Effector memory CD4-positive, alpha-beta T cell (primary cell): ENCODE results near the gene EID2.

Source experiments
- DNase-seq, 3 donors: peaks; one replicate each; pipeline ENCODE4 v3.0.0-alpha.2; 2020
- H3K27ac ChIP-seq: 2 replicates; pipeline ENCODE4 v1.7.0; 2013; ENCODE audit warnings: mild to moderate bottlenecking, low read length, moderate library complexity; ENCODE audit not compliant: insufficient read depth, poor library complexity, severe bottlenecking
- H3K27me3 ChIP-seq: replicated peaks from 2 replicates; pipeline ENCODE4 v1.7.0; 2013; ENCODE audit warnings: mild to moderate bottlenecking, low read length; ENCODE audit not compliant: insufficient read depth, control insufficient read depth, poor library complexity, severe bottlenecking
- H3K36me3 ChIP-seq: 2 replicates; pipeline ENCODE4 v1.7.0; 2013; ENCODE audit warnings: mild to moderate bottlenecking, low read length, moderate library complexity; ENCODE audit not compliant: control insufficient read depth, insufficient read depth
- H3K4me1 ChIP-seq: 2 replicates; pipeline ENCODE4 v1.7.0; 2013; ENCODE audit warnings: low read length, mild to moderate bottlenecking; ENCODE audit not compliant: control insufficient read depth, insufficient read depth, poor library complexity, severe bottlenecking
- H3K4me3 ChIP-seq: 2 replicates; pipeline ENCODE4 v1.7.0; 2013; ENCODE audit warnings: low read length, low read depth, mild to moderate bottlenecking; ENCODE audit not compliant: insufficient read depth, poor library complexity, severe bottlenecking
- H3K9me3 ChIP-seq: 2 replicates; pipeline ENCODE4 v1.7.0; 2013; ENCODE audit warnings: mild to moderate bottlenecking, low read length, moderate library complexity; ENCODE audit not compliant: control insufficient read depth

The EID2 gene

DNA sequence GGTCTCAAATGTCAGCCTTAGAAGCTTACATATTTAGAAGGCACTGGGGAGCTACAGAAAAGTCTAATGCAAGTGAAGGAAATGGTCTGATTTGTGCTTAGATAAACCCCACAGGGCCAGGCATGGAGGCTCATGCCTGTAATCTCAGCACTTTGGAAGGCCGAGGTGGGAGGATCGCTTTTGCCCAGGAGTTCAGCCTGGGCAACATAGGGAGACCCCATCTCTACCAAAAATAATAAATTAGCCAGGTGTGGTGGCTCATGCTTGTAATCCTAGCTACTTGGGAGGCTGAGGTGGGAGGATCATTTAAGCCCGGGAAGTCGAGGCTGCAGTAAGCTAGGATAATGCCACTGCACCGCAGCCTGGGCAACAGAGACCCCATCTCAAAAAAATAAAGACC lies 43.9 kb downstream of the EID2 start:
- H3K36me3 ChIP-seq, result no peaks in the 10 kb centered on the region
- no peaks in the 10 kb centered on the region for H3K9me3 ChIP-seq
- H3K4me3 ChIP-seq, result no peak overlapping the region
- no peak for DNase-seq
- H3K27ac ChIP-seq, result no peak overlapping the region
- H3K27me3 ChIP-seq, result peaks cover 33% of the 10 kb centered on the region
- H3K4me1 ChIP-seq, result peaks cover 18% of the 10 kb centered on the region

DNA sequence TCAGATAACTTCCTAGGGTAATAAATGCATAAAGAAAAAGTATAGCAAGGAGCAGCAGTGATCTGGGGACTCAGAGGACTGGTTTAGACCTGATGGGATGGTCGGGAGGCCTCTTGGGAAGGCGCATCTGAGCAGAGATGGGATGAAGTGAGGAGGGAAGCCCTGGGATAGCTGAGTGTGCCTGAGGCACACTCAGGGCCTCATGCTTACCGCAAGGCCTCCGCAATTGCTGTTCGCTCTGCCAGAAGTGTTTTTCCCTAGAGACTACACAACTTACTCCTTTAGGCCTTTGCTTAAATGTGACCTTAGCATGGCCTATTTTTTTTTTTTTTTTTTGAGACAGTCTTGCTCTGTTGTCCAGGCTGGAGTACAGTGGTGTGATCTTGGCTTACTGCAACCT lies 45.3 kb downstream of the EID2 start:
- Histone ChIP-seq H3K36me3 (peaks cover 11% of the 10 kb centered on the region), H3K4me3 (no peak overlapping the region), H3K27me3 (peaks cover 23% of the 10 kb centered on the region), H3K4me1 (peaks cover 18% of the 10 kb centered on the region), H3K27ac (no peak overlapping the region), H3K9me3 (no peaks in the 10 kb centered on the region)
- no peak for DNase-seq

DNA sequence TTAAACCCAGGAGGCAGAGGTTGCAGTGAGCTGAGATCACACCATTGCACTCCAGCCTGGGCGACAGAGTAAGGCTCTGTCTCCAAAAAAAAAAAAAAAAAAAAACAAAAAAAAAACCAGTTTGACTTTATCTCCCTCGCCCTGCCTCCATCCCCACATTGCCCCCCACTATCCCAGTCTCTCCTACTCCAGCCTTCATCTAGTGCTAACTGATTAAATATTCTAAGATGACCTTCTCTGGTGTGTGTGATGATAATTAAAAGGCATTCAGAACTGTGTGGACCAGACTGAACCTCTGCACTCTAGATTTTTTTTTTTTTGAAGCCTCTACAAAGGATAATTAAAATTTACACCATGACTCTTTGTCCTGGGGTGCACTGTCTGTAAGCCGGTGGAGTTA lies 47.2 kb downstream of the EID2 start:
- Histone ChIP-seq H3K27me3 (peaks cover 4% of the 10 kb centered on the region), H3K4me1 (peaks cover 2% of the 10 kb centered on the region)

DNA sequence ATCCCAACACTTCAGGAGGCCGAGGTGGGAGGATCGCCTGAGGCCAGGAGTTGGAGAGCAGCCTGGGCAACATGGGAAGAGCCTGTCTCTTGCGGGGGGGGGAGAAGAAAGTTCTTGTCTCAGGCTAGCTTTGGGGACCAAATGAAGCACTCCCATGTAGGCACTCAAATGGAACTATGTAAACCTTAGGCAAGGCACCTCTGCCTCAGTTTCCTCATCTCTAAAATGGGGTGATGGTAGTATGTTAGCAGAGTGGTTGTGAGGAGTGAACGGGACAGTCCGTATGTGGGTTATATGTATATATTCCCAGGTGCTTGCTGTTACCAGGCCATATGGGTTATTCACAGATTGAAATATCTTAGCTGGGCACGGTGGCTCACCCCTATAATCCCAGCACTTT lies 47.7 kb downstream of the EID2 start:
- Histone ChIP-seq H3K9me3 (no peaks in the 10 kb centered on the region), H3K4me3 (no peak overlapping the region), H3K36me3 (peaks cover 29% of the 10 kb centered on the region), H3K27me3 (no peaks in the 10 kb centered on the region), H3K4me1 (no peaks in the 10 kb centered on the region), H3K27ac (no peak overlapping the region)
- DNase-seq, result no peak

More for the DNA sequence above, 47.2 kb downstream of the EID2 start:
- Histone ChIP-seq H3K4me3 (no peak overlapping the region), H3K36me3 (peaks cover 28% of the 10 kb centered on the region), H3K27ac (no peak overlapping the region), H3K9me3 (no peaks in the 10 kb centered on the region)
- no peak for DNase-seq

DNA sequence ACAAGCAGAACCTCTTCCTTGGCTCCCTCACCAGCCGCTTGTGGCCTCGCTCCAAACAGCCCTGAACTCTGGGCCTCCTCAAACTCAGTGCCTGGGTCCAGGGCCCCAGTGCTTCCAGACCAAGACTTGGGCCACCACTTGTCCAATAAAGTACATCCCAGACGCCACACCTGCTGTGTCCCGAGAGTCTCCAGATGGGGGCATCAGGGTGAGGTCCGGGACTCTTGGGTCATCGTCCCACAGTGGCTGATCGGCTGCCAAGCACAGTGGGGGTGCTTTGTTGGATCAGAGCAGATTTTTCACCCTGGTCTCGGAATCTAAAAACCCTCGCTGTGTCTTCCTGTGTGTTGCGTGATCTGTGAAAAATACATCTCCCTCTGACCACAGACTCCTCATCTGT lies 50.2 kb downstream of the EID2 start:
- DNase-seq, result no peak
- no peak overlapping the region for H3K4me3 ChIP-seq
- H3K9me3 ChIP-seq, result no peaks in the 10 kb centered on the region
- no peaks in the 10 kb centered on the region for H3K27me3 ChIP-seq
- peaks cover 47% of the 10 kb centered on the region for H3K36me3 ChIP-seq
- H3K27ac ChIP-seq, result no peak overlapping the region
- no peaks in the 10 kb centered on the region for H3K4me1 ChIP-seq
